Gastrocnemius medialis (tissue), 4 donors: ENCODE data around the gene TNFRSF1B.

Source experiments
- POLR2A ChIP-seq, 2 donors: fragments of 450-650 bp; IDR thresholded peaks; one replicate each; pipeline ENCODE4 v1.6.1; 2017; ENCODE audit warnings: antibody characterized with exemption in 2 of 2, mild to moderate bottlenecking in 2 of 2, moderate library complexity in 2 of 2
- TF ChIP-seq, protein P1 (sequence below), 5 experiments: fragments of 450-650 bp in 3 of 5; fragments of 200-600 bp in 2 of 5; sonication (generic) in 2 of 5; IDR thresholded peaks in 4 of 5; conservative IDR thresholded peaks in 1 of 5; 1 replicate in 4 of 5; 2 replicates in 1 of 5; pipeline ENCODE4 v1.5.1; 2016 to 2019; ENCODE audit warnings: antibody characterized with exemption in 5 of 5, mild to moderate bottlenecking in 3 of 5, moderate library complexity in 3 of 5

DNA sequence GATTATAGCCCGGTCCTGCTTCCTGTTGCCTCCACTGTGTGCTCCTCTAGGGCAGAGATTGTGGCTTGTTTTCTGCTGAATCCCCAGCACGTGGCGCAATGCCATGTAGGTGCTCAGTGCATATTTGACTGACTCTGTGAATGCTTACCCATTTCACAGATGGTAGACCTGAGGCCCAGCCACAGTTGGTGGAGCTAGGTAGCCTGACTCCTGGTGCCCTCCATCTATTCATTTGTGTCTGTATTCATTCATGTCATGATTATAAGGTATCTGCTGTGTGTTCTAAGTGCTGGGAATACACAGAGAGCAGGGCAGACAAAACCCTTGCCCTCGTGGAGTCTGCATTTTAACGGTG, 22.5 kb downstream of the TNFRSF1B start:
- no peak for TF ChIP-seq POLR2A (IDR thresholded peaks at IDR 0.05)
- TF ChIP-seq, protein P1, sequence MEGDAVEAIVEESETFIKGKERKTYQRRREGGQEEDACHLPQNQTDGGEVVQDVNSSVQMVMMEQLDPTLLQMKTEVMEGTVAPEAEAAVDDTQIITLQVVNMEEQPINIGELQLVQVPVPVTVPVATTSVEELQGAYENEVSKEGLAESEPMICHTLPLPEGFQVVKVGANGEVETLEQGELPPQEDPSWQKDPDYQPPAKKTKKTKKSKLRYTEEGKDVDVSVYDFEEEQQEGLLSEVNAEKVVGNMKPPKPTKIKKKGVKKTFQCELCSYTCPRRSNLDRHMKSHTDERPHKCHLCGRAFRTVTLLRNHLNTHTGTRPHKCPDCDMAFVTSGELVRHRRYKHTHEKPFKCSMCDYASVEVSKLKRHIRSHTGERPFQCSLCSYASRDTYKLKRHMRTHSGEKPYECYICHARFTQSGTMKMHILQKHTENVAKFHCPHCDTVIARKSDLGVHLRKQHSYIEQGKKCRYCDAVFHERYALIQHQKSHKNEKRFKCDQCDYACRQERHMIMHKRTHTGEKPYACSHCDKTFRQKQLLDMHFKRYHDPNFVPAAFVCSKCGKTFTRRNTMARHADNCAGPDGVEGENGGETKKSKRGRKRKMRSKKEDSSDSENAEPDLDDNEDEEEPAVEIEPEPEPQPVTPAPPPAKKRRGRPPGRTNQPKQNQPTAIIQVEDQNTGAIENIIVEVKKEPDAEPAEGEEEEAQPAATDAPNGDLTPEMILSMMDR (IDR thresholded peaks at IDR 0.05 in 4 of 5, conservative IDR thresholded peaks at IDR 0.05 in 1 of 5) = no peak
